ENCODE data around the gene FRS2.

The FRS2 gene

GRCh38 chr12:69527506-69528272 lies 57.5 kb downstream of the FRS2 start:
- H3K4me3 ChIP-seq (ENCODE audit: low read length in 2 of 2): no peak overlapping the region
- H3K4me1 ChIP-seq (ENCODE audit: control insufficient read depth, insufficient read depth, low read length): no peaks in the 10 kb centered on the region
- no peak overlapping the region for H3K9ac ChIP-seq (ENCODE audit: low read length in 2 of 2)
- no peaks in the 10 kb centered on the region for H3K27me3 ChIP-seq (ENCODE audit: control insufficient read depth in 1 of 2, insufficient read depth in 2 of 2, low read length in 2 of 2)
- H3K27ac ChIP-seq (ENCODE audit: low read length): no peak overlapping the region
- H3K9me3 ChIP-seq (ENCODE audit: control insufficient read depth in 2 of 2, low read length in 2 of 2): peaks cover 0 to 4% of the 10 kb centered on the region in 2 donors
- no peaks in the 10 kb centered on the region for H3K36me3 ChIP-seq (ENCODE audit: control insufficient read depth in 2 of 2, insufficient read depth in 2 of 2, low read length in 2 of 2)

GRCh38 chr12:69529021-69529420 lies 58.8 kb downstream of the FRS2 start:
- Histone ChIP-seq H3K27me3 (ENCODE audit: control insufficient read depth in 1 of 2, insufficient read depth in 2 of 2, low read length in 2 of 2) (no peaks in the 10 kb centered on the region), H3K4me1 (ENCODE audit: control insufficient read depth, insufficient read depth, low read length) (no peaks in the 10 kb centered on the region), H3K9ac (ENCODE audit: low read length in 2 of 2) (no peak overlapping the region), H3K27ac (ENCODE audit: low read length) (no peak overlapping the region), H3K4me3 (ENCODE audit: low read length in 2 of 2) (no peak overlapping the region), H3K9me3 (ENCODE audit: control insufficient read depth in 2 of 2, low read length in 2 of 2) (no peaks in the 10 kb centered on the region), H3K36me3 (ENCODE audit: control insufficient read depth in 2 of 2, insufficient read depth in 2 of 2, low read length in 2 of 2) (no peaks in the 10 kb centered on the region)

GRCh38 chr12:69533844-69534243 lies 63.7 kb downstream of the FRS2 start:
- Histone ChIP-seq H3K9ac (ENCODE audit: low read length in 2 of 2) (peak overlapping the region in 1 of 2 donors; percentile 61), H3K27ac (ENCODE audit: low read length) (peak overlapping the region; percentile 0), H3K4me1 (ENCODE audit: control insufficient read depth, insufficient read depth, low read length) (no peaks in the 10 kb centered on the region)

GRCh38 chr12:69534389-69534822 lies 64.2 kb downstream of the FRS2 start:
- no peaks in the 10 kb centered on the region for H3K9me3 ChIP-seq (ENCODE audit: control insufficient read depth in 2 of 2, low read length in 2 of 2)
- no peaks in the 10 kb centered on the region for H3K4me1 ChIP-seq (ENCODE audit: control insufficient read depth, insufficient read depth, low read length)
- H3K27ac ChIP-seq (ENCODE audit: low read length): peak overlapping the region; percentile 0
- H3K27me3 ChIP-seq (ENCODE audit: control insufficient read depth in 1 of 2, insufficient read depth in 2 of 2, low read length in 2 of 2): no peaks in the 10 kb centered on the region
- H3K36me3 ChIP-seq (ENCODE audit: control insufficient read depth in 2 of 2, insufficient read depth in 2 of 2, low read length in 2 of 2): no peaks in the 10 kb centered on the region
- peak overlapping the region; percentile 24 to 63 for H3K4me3 ChIP-seq (ENCODE audit: low read length in 2 of 2)
- H3K9ac ChIP-seq (ENCODE audit: low read length in 2 of 2): peak overlapping the region in 1 of 2 donors; percentile 61

More at GRCh38 chr12:69533844-69534243, 63.7 kb downstream of the FRS2 start:
- no peaks in the 10 kb centered on the region for H3K9me3 ChIP-seq (ENCODE audit: control insufficient read depth in 2 of 2, low read length in 2 of 2)
- no peaks in the 10 kb centered on the region for H3K27me3 ChIP-seq (ENCODE audit: control insufficient read depth in 1 of 2, insufficient read depth in 2 of 2, low read length in 2 of 2)
- H3K4me3 ChIP-seq (ENCODE audit: low read length in 2 of 2): peak overlapping the region; percentile 24 to 63
- H3K36me3 ChIP-seq (ENCODE audit: control insufficient read depth in 2 of 2, insufficient read depth in 2 of 2, low read length in 2 of 2): no peaks in the 10 kb centered on the region

GRCh38 chr12:69540987-69541386 lies 70.8 kb downstream of the FRS2 start:
- H3K9ac ChIP-seq (ENCODE audit: low read length in 2 of 2): no peak overlapping the region
- H3K9me3 ChIP-seq (ENCODE audit: control insufficient read depth in 2 of 2, low read length in 2 of 2): no peaks in the 10 kb centered on the region
- H3K4me3 ChIP-seq (ENCODE audit: low read length in 2 of 2): no peak overlapping the region
- H3K36me3 ChIP-seq (ENCODE audit: control insufficient read depth in 2 of 2, insufficient read depth in 2 of 2, low read length in 2 of 2): no peaks in the 10 kb centered on the region
- H3K27ac ChIP-seq (ENCODE audit: low read length): no peak overlapping the region
- H3K4me1 ChIP-seq (ENCODE audit: control insufficient read depth, insufficient read depth, low read length): no peaks in the 10 kb centered on the region
- no peaks in the 10 kb centered on the region for H3K27me3 ChIP-seq (ENCODE audit: control insufficient read depth in 1 of 2, insufficient read depth in 2 of 2, low read length in 2 of 2)

GRCh38 chr12:69544087-69544486 lies 73.9 kb downstream of the FRS2 start:
- Histone ChIP-seq H3K4me1 (ENCODE audit: control insufficient read depth, insufficient read depth, low read length) (no peaks in the 10 kb centered on the region), H3K27ac (ENCODE audit: low read length) (no peak overlapping the region), H3K4me3 (ENCODE audit: low read length in 2 of 2) (no peak overlapping the region), H3K9me3 (ENCODE audit: control insufficient read depth in 2 of 2, low read length in 2 of 2) (no peaks in the 10 kb centered on the region), H3K9ac (ENCODE audit: low read length in 2 of 2) (no peak overlapping the region), H3K36me3 (ENCODE audit: control insufficient read depth in 2 of 2, insufficient read depth in 2 of 2, low read length in 2 of 2) (no peaks in the 10 kb centered on the region), H3K27me3 (ENCODE audit: control insufficient read depth in 1 of 2, insufficient read depth in 2 of 2, low read length in 2 of 2) (no peaks in the 10 kb centered on the region)

GRCh38 chr12:69545081-69545480 lies 74.9 kb downstream of the FRS2 start:
- Histone ChIP-seq H3K4me3 (ENCODE audit: low read length in 2 of 2) (no peak overlapping the region), H3K27ac (ENCODE audit: low read length) (no peak overlapping the region), H3K9me3 (ENCODE audit: control insufficient read depth in 2 of 2, low read length in 2 of 2) (no peaks in the 10 kb centered on the region), H3K9ac (ENCODE audit: low read length in 2 of 2) (no peak overlapping the region), H3K36me3 (ENCODE audit: control insufficient read depth in 2 of 2, insufficient read depth in 2 of 2, low read length in 2 of 2) (no peaks in the 10 kb centered on the region), H3K4me1 (ENCODE audit: control insufficient read depth, insufficient read depth, low read length) (no peaks in the 10 kb centered on the region), H3K27me3 (ENCODE audit: control insufficient read depth in 1 of 2, insufficient read depth in 2 of 2, low read length in 2 of 2) (no peaks in the 10 kb centered on the region)

- no peaks in the 10 kb centered on the region for H3K4me1 ChIP-seq (ENCODE audit: control insufficient read depth, insufficient read depth, low read length)
- no peaks in the 10 kb centered on the region for H3K9me3 ChIP-seq (ENCODE audit: control insufficient read depth in 2 of 2, low read length in 2 of 2)
- H3K36me3 ChIP-seq (ENCODE audit: control insufficient read depth in 2 of 2, insufficient read depth in 2 of 2, low read length in 2 of 2): no peaks in the 10 kb centered on the region
- H3K4me3 ChIP-seq (ENCODE audit: low read length in 2 of 2): no peak overlapping the region
- H3K9ac ChIP-seq (ENCODE audit: low read length in 2 of 2): no peak overlapping the region
- H3K27me3 ChIP-seq (ENCODE audit: control insufficient read depth in 1 of 2, insufficient read depth in 2 of 2, low read length in 2 of 2): no peaks in the 10 kb centered on the region
- H3K27ac ChIP-seq (ENCODE audit: low read length): no peak overlapping the region
Measured at GRCh38 chr12:69546693-69547438, 76.7 kb downstream of the FRS2 start.

- Histone ChIP-seq H3K9me3 (ENCODE audit: control insufficient read depth in 2 of 2, low read length in 2 of 2) (no peaks in the 10 kb centered on the region), H3K27ac (ENCODE audit: low read length) (no peak overlapping the region), H3K4me3 (ENCODE audit: low read length in 2 of 2) (no peak overlapping the region), H3K9ac (ENCODE audit: low read length in 2 of 2) (no peak overlapping the region), H3K27me3 (ENCODE audit: control insufficient read depth in 1 of 2, insufficient read depth in 2 of 2, low read length in 2 of 2) (no peaks in the 10 kb centered on the region), H3K36me3 (ENCODE audit: control insufficient read depth in 2 of 2, insufficient read depth in 2 of 2, low read length in 2 of 2) (no peaks in the 10 kb centered on the region), H3K4me1 (ENCODE audit: control insufficient read depth, insufficient read depth, low read length) (no peaks in the 10 kb centered on the region)
Measured at GRCh38 chr12:69548687-69549086, 78.5 kb downstream of the FRS2 start.

GRCh38 chr12:69550569-69551350 lies 80.6 kb downstream of the FRS2 start:
- H3K36me3 ChIP-seq (ENCODE audit: control insufficient read depth in 2 of 2, insufficient read depth in 2 of 2, low read length in 2 of 2): no peaks in the 10 kb centered on the region
- no peaks in the 10 kb centered on the region for H3K27me3 ChIP-seq (ENCODE audit: control insufficient read depth in 1 of 2, insufficient read depth in 2 of 2, low read length in 2 of 2)
- no peak overlapping the region for H3K27ac ChIP-seq (ENCODE audit: low read length)
- H3K4me3 ChIP-seq (ENCODE audit: low read length in 2 of 2): no peak overlapping the region
- H3K9ac ChIP-seq (ENCODE audit: low read length in 2 of 2): no peak overlapping the region
- no peaks in the 10 kb centered on the region for H3K9me3 ChIP-seq (ENCODE audit: control insufficient read depth in 2 of 2, low read length in 2 of 2)
- no peaks in the 10 kb centered on the region for H3K4me1 ChIP-seq (ENCODE audit: control insufficient read depth, insufficient read depth, low read length)
